IPS-NIHi7 (cell line): ENCODE measurements around the gene MTMR6.

ENCODE experiments used
- DNase-seq: peaks from one replicate; pipeline ENCODE4 v3.0.0; 2012; ENCODE audit warnings: mixed read lengths; ENCODE audit errors: extremely low spot score

Gene MTMR6

GRCh38 chr13:25217023-25217885 lies 70.0 kb downstream of the MTMR6 start:
- no peak for DNase-seq

GRCh38 chr13:25215253-25215575 lies 72.1 kb downstream of the MTMR6 start:
- no peak for DNase-seq

- peak; percentile 36 for DNase-seq
Measured at GRCh38 chr13:25214491-25215252, 72.6 kb downstream of the MTMR6 start.

DNA sequence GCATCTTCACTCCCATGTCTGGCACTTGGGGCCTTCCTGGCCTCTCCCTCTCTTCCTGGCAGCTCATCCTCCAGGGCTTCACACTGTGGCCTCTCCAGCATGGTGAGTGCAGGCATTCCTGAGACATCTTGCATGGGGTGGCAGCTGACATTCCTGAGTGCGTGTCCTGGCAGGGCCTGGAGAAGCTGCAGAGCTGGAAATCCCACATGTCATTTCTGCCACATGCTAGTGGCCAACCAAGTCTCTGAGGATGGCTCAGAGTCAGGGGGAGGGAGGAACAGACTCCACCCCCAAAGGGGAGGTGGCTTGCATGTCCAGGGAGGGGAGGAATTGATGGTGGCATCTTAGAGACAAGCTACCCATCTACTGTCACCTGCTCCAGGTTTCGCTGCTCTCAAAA lies 73.6 kb downstream of the MTMR6 start:
- DNase-seq: no peak

DNA sequence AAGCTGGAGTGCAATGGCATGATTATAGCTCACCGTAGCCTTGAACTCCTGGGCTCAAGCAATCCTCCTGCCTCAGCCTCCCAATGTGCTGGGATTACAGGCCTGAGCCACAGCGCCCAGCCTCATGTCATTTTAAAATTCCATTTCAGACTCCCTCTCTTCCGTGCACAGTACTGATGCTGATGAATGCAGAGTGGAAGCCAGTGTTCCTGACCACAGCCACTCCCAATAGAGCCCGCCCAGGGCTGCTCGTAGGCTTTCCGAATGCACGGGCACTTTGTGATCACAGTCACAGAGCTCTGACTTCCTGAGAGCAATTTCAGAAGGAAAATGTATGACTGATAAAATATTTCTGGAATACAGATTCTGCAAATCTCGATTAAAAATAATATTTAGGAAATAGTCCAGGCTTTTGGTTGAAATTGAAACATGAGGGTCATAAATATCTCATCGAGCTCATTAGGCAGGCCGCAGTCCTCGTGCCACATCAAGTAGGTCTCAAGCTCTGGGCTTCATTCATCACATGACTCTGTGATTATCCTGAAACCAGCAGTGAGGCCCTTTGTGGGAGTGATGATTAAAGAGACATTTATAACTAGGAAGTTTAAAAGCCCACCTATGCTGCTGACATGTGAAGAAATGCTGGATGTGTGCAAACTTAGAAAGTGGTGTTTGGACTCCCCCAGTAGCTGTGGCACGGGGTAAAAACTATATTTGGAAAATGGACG lies 76.3 kb downstream of the MTMR6 start:
- no peak for DNase-seq

DNA sequence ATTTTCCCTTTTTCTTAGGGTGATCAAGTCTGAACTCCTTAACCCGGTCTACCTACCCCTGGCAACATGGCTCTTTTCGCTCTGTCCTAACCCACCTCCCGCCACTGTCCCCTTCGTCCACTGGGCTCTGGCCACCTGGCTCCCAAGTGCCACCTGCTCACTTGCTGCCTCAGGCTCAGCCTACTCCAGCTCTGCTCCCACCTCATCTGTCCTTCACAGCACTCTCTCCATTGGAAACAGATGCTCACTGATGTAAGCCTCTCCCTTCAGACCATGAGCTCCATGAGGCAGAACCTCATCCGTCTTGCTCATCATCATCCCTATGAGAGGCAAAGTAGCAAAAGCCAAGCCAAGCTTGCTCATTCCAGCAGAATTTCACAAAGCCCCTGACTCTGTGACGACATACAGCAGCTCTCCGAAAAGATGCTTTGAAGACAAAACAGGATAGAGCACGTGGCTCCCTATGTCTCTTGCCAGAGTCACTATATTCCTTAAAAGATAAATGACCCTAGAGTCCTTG lies 79.9 kb downstream of the MTMR6 start:
- DNase-seq: no peak

GRCh38 chr13:25204863-25205262 lies 82.4 kb downstream of the MTMR6 start:
- no peak for DNase-seq

DNA sequence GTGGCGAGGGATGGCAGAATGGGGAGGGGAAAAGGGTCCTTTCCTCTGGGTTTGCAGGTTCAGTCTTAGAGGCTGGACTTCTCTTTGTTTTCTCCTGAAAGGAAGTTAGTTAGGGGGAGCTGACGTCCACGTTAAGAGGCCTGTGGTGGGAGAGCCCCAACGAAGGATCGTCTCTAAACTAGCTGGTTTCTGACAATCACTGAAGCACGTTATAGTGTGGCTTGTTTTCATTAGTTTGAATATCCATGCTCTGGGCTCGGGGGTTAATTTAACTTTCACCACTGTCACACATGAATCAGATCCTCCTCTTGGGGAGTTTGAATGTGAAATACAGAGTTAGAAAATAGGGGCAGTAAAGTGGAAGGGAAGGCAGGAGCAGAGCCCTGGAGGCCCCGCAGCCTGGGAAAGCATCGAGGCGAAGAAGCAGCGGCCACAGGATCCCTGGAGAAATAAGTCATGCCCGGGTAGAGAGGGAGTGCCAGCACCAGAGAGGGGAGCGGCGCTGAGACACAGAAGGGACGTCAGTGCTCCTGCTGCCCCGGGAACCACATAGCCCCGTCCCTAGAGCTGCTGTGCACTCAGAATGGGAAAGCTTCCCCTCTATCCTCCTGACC lies 84.1 kb downstream of the MTMR6 start:
- DNase-seq: peak; percentile 32

- DNase-seq: no peak
Measured at GRCh38 chr13:25200783-25201182, 86.5 kb downstream of the MTMR6 start.

DNA sequence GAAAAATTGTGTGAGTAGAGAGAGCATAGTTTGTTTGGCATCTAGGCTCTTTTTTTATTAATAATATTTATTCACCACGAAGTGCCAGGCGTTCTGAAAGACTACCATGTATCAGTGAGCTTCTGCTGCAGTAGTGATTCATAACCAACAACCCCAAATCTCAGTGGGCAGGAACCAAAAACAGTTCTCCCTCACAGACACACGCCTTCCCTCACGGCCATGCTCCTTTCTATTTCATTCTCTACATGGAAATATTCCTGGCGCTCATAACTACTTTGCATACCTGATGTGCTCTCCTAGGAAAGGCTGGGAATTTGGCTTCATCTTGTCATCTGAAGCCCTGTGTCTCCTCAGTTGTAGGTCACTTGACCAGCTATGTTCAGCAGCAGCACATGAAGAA lies 88.6 kb downstream of the MTMR6 start:
- DNase-seq: no peak

DNA sequence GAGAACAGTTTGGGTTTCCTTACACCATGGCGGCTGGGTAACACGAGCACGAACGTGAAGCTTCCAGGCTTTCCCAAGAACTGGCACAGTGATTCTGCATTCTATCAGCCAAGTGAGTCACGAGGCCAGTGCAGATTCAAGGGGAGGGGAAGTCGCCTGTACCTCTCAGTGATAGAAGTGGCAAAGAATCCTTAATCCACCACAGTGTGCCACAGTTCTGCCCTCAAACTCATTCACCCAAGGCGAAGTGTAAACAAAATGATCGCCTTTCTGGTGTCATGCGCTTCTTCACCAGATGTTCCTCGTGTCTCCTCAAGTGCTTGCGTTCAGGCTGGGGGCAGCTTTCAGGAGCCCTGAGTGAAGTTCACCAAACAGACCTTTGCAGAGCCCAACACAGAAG lies 90.3 kb downstream of the MTMR6 start:
- no peak for DNase-seq
